ENCODE measurements around the gene CDRT4. TPM values are rescaled to one million over a fixed set of nuclear protein-coding genes. Genes with fewer than 3 reads are reported as not detected.
A peak's percentile ranks its signal among the peaks of the same experiment; 100 is the strongest.

The CDRT4 gene
- total RNA-seq, 1 donor, result 2.9 TPM

DNA sequence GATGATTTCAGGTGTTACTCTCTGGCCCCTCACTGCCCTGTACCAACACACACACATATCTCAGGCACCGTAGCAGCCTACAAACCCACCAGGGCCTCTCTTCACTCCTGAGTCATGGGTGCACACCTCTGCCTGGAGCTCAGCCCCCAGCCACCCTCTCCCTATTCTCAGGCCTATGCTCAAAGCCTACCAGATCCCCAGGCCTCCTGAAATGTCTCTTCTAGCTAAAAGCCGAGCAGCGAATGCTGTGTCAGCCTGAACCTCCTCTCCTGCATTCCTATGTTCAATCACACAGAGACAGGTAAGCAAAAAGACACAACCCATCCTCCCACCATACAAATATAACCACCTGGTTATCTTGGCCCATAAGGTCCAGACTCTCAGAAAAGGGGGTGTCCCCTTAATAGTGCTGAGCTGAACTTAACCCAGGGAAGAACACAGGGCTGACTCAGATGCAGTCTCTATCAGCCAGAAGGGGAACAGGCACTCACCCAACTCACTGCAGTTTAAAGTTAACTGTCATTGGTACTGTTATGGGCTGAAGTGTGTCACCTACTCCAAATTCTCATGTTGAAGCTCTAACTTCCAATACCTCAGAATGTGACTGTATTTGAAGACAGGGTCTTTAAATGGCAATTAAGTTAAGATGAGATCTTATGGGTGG is 64.0 kb downstream of the CDRT4 start:
- TF ChIP-seq, protein P1, sequence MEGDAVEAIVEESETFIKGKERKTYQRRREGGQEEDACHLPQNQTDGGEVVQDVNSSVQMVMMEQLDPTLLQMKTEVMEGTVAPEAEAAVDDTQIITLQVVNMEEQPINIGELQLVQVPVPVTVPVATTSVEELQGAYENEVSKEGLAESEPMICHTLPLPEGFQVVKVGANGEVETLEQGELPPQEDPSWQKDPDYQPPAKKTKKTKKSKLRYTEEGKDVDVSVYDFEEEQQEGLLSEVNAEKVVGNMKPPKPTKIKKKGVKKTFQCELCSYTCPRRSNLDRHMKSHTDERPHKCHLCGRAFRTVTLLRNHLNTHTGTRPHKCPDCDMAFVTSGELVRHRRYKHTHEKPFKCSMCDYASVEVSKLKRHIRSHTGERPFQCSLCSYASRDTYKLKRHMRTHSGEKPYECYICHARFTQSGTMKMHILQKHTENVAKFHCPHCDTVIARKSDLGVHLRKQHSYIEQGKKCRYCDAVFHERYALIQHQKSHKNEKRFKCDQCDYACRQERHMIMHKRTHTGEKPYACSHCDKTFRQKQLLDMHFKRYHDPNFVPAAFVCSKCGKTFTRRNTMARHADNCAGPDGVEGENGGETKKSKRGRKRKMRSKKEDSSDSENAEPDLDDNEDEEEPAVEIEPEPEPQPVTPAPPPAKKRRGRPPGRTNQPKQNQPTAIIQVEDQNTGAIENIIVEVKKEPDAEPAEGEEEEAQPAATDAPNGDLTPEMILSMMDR (IDR thresholded peaks at IDR 0.05; ENCODE audit: insufficient read depth, low read length), result no peak
- peak; percentile 25 for DNase-seq (ENCODE audit: low read depth)

DNA sequence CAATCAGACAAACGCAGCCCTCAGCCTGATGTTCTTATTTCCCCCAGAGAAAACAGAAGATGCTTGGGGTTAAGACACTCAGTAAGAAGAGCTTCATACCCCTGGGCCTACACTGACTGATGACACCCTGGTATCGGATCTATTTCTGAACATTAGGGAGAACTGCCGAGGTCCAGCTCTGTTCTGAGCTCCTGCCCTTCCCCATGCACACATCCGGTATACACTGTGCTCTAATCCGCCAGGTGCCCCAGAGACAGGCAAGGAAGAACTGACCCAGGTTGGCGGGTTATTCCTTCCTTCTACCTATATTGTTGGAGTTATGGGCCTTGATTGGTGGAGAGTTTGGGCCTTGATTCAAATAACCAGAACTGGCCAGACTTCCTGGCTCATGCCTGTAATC is 68.0 kb downstream of the CDRT4 start:
- TF ChIP-seq, protein P1 (IDR thresholded peaks at IDR 0.05; ENCODE audit: insufficient read depth, low read length), result no peak
- DNase-seq (ENCODE audit: low read depth), result no peak
- no peak overlapping the region for H3K4me3 ChIP-seq (ENCODE audit: low read depth, low read length)

More for the DNA sequence above, 64.0 kb downstream of the CDRT4 start:
- H3K4me3 ChIP-seq (ENCODE audit: low read depth, low read length), result no peak overlapping the region

DNA sequence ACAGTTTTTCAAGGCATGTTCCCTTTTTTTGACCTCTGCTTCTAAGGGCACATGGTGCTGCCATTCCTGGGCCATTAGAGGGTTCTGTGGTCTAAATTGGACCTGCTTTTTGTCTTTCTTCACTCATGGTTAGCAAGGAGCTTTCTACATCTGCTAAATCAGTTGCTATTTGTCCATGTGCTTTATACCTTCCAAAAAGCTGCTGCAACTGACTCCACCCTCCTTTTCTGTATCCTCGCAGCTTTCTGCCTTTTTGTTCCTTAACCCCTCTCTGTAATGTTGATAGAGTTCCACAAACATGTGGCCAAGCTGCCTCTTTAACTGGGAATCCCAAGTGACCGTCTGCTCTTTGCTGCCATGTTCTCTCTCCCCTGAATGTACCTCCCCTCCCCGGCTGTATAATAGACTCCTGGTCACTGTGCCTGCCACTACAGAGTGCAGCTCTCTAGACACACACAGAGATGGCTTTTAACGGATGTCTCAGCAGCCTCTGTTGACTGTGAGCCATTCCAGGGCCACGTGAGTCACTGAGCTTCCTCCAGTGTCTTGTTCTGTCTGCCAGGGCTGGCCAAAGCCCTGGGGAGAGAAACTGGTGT is 68.6 kb downstream of the CDRT4 start:
- H3K4me3 ChIP-seq (ENCODE audit: low read depth, low read length), result no peak overlapping the region
- peak; percentile 22 for DNase-seq (ENCODE audit: low read depth)
- TF ChIP-seq, protein P1 (IDR thresholded peaks at IDR 0.05; ENCODE audit: insufficient read depth, low read length), result no peak

DNA sequence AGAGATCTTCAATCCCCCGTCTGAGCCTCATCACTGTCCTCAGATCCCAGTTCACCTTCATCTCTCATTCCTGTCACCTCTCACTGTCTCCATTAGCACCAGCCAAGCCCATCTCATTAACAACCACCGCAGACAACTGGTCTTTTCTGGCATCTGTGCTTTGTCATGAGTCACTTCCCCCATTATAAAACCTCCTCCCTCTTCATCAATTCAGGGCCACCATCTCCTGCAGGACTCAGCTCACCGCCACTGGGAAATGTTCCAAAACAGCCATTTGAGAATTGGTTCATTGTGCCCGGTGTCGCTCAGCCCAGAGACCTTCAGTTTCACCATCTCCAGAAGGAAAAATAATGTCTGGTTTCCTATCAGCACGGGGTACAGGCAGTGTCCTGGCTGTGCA is 69.1 kb downstream of the CDRT4 start:
- TF ChIP-seq, protein P1 (IDR thresholded peaks at IDR 0.05; ENCODE audit: insufficient read depth, low read length), result no peak
- peak; percentile 42 for DNase-seq (ENCODE audit: low read depth)
- no peak overlapping the region for H3K4me3 ChIP-seq (ENCODE audit: low read depth, low read length)

DNA sequence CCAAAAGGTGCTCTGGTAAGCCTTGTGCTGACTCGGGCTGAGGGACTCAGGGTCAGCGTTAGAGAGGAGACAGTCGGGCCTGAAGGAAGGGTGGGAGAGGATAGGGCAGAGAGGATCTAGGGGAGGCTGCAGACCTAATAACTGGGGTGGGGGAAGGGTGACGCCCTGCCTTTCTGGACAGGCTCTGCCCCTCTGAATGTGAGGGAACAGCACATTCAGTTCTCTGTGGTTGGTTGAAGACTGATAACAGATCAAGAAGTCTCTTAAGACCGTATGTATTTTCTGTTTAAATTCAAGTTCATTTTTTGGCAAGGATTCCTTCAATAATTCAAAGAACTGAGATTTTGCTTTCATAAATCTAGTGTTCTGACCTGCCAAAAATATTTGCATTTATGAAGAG is 69.8 kb downstream of the CDRT4 start:
- TF ChIP-seq, protein P1 (IDR thresholded peaks at IDR 0.05; ENCODE audit: insufficient read depth, low read length), result no peak
- no peak for DNase-seq (ENCODE audit: low read depth)

DNA sequence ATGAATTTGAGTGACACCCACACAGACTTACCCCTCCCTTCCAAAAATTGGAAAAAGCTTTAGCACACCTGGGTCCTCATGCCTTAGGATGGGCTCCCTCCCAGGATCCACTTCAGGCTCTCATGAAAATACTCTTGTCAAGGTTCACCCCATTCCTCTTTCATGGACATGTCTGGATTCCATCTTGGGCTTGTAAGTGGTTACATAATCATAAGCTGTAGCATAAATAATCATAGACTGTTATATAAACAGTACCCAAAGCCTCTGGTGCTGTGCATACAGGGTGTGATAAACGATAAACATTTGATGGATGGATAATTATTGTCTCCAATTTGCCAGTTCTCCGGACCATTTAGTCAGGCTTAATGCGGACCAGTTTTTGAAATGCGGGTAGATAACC is 72.3 kb downstream of the CDRT4 start:
- no peak overlapping the region for H3K4me3 ChIP-seq (ENCODE audit: low read depth, low read length)
- TF ChIP-seq, protein P1 (IDR thresholded peaks at IDR 0.05; ENCODE audit: insufficient read depth, low read length), result no peak
- DNase-seq (ENCODE audit: low read depth), result no peak

More for the DNA sequence above, 69.8 kb downstream of the CDRT4 start:
- no peak overlapping the region for H3K4me3 ChIP-seq (ENCODE audit: low read depth, low read length)
